Spinal cord (tissue), 10 donors: ENCODE data around the gene CAMKK2. TPM values are rescaled to one million over a fixed set of nuclear protein-coding genes. Genes with fewer than 3 reads are reported as not detected.

Experiments used
- DNase-seq, 6 donors: peaks; one replicate each; pipeline versions ENCODE4 v3.0.0 to v3.0.0-alpha.2; 2013 to 2015; ENCODE audit warnings: low spot score in 6 of 6, low read depth in 4 of 6
- H3K27ac ChIP-seq: one replicate; pipeline ENCODE4 v1.5.1; 2013; ENCODE audit warnings: low read depth, low read length, control low read depth
- H3K27me3 ChIP-seq: one replicate; pipeline ENCODE4 v1.6.1; 2013; ENCODE audit warnings: low read length; ENCODE audit not compliant: control insufficient read depth, insufficient read depth
- H3K36me3 ChIP-seq: one replicate; pipeline ENCODE4 v1.6.1; 2013; ENCODE audit warnings: low read length; ENCODE audit not compliant: control insufficient read depth, insufficient read depth
- H3K4me1 ChIP-seq: one replicate; pipeline ENCODE4 v1.6.1; 2013; ENCODE audit warnings: low read length; ENCODE audit not compliant: control insufficient read depth, insufficient read depth
- H3K4me3 ChIP-seq: one replicate; pipeline ENCODE4 v1.5.1; 2013; ENCODE audit warnings: low read depth, low read length, control low read depth
- H3K9me3 ChIP-seq: one replicate; pipeline ENCODE4 v1.6.1; 2013; ENCODE audit warnings: low read length; ENCODE audit not compliant: control insufficient read depth, insufficient read depth
- WGBS: methylation state at CpG from one replicate; pipeline ENCODE4 v1.1.5; 2013; ENCODE audit warnings: missing lambda C conversion rate; ENCODE audit not compliant: insufficient coverage; 5-methylcytosine and 5-hydroxymethylcytosine counted together
- polyA plus RNA-seq, 2 donors: library from polyadenylated mRNA; unstranded; fragments of 120-200 nt; gene quantifications; one replicate each; pipeline ENCODE4 v1.2.1, GENCODE V29; 2013; ENCODE audit not compliant: insufficient read length in 2 of 2
- total RNA-seq, 2 donors: library from RNA; depleted of rRNA in 1 of 2; stranded (reverse); fragments of 120-200 nt in 1 of 2; fragments of >200 nt in 1 of 2; gene quantifications; one replicate each; pipeline versions ENCODE4 v1.2.3 to v1.2.4, GENCODE V29; 2013 to 2014
- donor health status: healthy.

CAMKK2 gene
- total and polyA plus RNA-seq, 4 donors = 18.0 to 44.2 (median 31.3) TPM

- H3K27me3 ChIP-seq = no peaks in the 10 kb centered on the region
- WGBS = no CpG with 5 or more reads among the region's 3 CpGs
- H3K27ac ChIP-seq = no peak overlapping the region
- H3K9me3 ChIP-seq = no peaks in the 10 kb centered on the region
- DNase-seq = no peak
- H3K4me3 ChIP-seq = no peak overlapping the region
- peaks cover under 1% of the 10 kb centered on the region for H3K36me3 ChIP-seq
- peaks cover 6% of the 10 kb centered on the region for H3K4me1 ChIP-seq
Observed at GRCh38 chr12:121191151-121191550, 105.4 kb downstream of the CAMKK2 start.

GRCh38 chr12:121190523-121191031 lies 105.9 kb downstream of the CAMKK2 start:
- Histone ChIP-seq H3K4me1 (peaks cover 6% of the 10 kb centered on the region), H3K27ac (no peak overlapping the region), H3K27me3 (no peaks in the 10 kb centered on the region), H3K4me3 (no peak overlapping the region), H3K9me3 (no peaks in the 10 kb centered on the region), H3K36me3 (peaks cover 5% of the 10 kb centered on the region)
- WGBS = 100% methylated on average over 1 of the region's 2 CpGs
- no peak for DNase-seq

GRCh38 chr12:121189619-121190155 lies 106.8 kb downstream of the CAMKK2 start:
- Histone ChIP-seq H3K4me1 (peaks cover 6% of the 10 kb centered on the region), H3K27ac (no peak overlapping the region), H3K36me3 (peaks cover 6% of the 10 kb centered on the region), H3K4me3 (no peak overlapping the region), H3K27me3 (no peaks in the 10 kb centered on the region), H3K9me3 (no peaks in the 10 kb centered on the region)
- no peak for DNase-seq
- WGBS = 91% methylated on average over 5 of the region's 9 CpGs

- DNase-seq = no peak
- no peak overlapping the region for H3K27ac ChIP-seq
- 70% methylated on average over 1 of the region's 9 CpGs for WGBS
Observed at GRCh38 chr12:121189131-121189530, 107.4 kb downstream of the CAMKK2 start.

GRCh38 chr12:121188227-121188626 lies 108.3 kb downstream of the CAMKK2 start:
- peaks cover 13% of the 10 kb centered on the region for H3K36me3 ChIP-seq
- no peak overlapping the region for H3K4me3 ChIP-seq
- H3K9me3 ChIP-seq = no peaks in the 10 kb centered on the region
- no peaks in the 10 kb centered on the region for H3K27me3 ChIP-seq
- DNase-seq = no peak
- H3K4me1 ChIP-seq = peaks cover 6% of the 10 kb centered on the region
- 96% methylated on average over 2 of the region's 2 CpGs for WGBS
- H3K27ac ChIP-seq = no peak overlapping the region

More at GRCh38 chr12:121189131-121189530, 107.4 kb downstream of the CAMKK2 start:
- Histone ChIP-seq H3K27me3 (no peaks in the 10 kb centered on the region), H3K9me3 (no peaks in the 10 kb centered on the region), H3K4me1 (peaks cover 6% of the 10 kb centered on the region), H3K4me3 (no peak overlapping the region), H3K36me3 (peaks cover 12% of the 10 kb centered on the region)

Other genes with a start within 250 kb of the CAMKK2 start
- 10 to 100 TPM in 1 of 2 donors, 1 to 10 TPM in 1; 8.7 to 16.8 TPM for gene P2RX7, start 163.8 kb downstream of the CAMKK2 start, total RNA-seq
- gene P2RX7, start 163.8 kb downstream of the CAMKK2 start, polyA plus RNA-seq = 10 to 100 TPM; 18.0 to 19.9 TPM
- gene P2RX4, start 86.6 kb downstream of the CAMKK2 start, total RNA-seq = 10 to 100 TPM; 14.4 to 27.9 TPM
- 10 to 100 TPM; 16.7 to 19.4 TPM for gene P2RX4, start 86.6 kb downstream of the CAMKK2 start, polyA plus RNA-seq
- gene ANAPC5, start 55.7 kb upstream of the CAMKK2 start, total RNA-seq = 100 to 1,000 TPM; 151 to 186 TPM
- gene ANAPC5, start 55.7 kb upstream of the CAMKK2 start, polyA plus RNA-seq = 100 to 1,000 TPM; 131 to 162 TPM
- 10 to 100 TPM; 52.6 to 71.7 TPM for gene RNF34, start 103.4 kb upstream of the CAMKK2 start, total RNA-seq
- gene RNF34, start 103.4 kb upstream of the CAMKK2 start, polyA plus RNA-seq = 10 to 100 TPM; 41.4 to 49.8 TPM